K562 (cell line): ENCODE data around the gene MAML3. TPM values are rescaled to one million over a fixed set of nuclear protein-coding genes. Genes with fewer than 3 reads are reported as not detected.

Source experiments
- ATAC-seq: fragments of 200-7000 bp; cut with Tn5 transposase; 3 replicates; pipeline ENCODE4 v1.9.1; 2020; ENCODE audit warnings: moderate library complexity
- BruUV-seq: library from RNA; stranded (reverse); fragments of 400-500 nt; replicated peaks from 2 replicates; lab custom pipeline; 2021; lab: Mats Ljungman, UMichigan
- CTCF ChIA-PET: fragments of 300-600 bp; formaldehyde crosslinking; extraction: SDS; loops from one replicate; lab custom pipeline; 2021; ENCODE audit warnings: low intra/inter-chr PET ratio; lab: Yijun Ruan, JAX
- POLR2A ChIA-PET: fragments of 300-600, 350-650 bp; sonication (Branson Sonifier 250); formaldehyde crosslinking; extraction: SDS; loops from one replicate; lab custom pipeline; 2021; ENCODE audit warnings: antibody characterized with exemption, inconsistent platforms; lab: Yijun Ruan, JAX
- DNase-seq, 4 experiments: peaks; one replicate each; pipeline versions ENCODE4 v3.0.0 to v3.0.0-alpha.2; 2011 to 2018; ENCODE audit warnings: low spot score in 3 of 4, mixed read lengths in 3 of 4; ENCODE audit errors: extremely low read depth in 1 of 4
- FAIRE-seq: peaks from 2 replicates; lab custom pipeline; 2011; peaks lifted over from hg19 to GRCh38; lab: Jason Lieb, UNC
- H2AFZ ChIP-seq: 2 replicates; pipeline ENCODE4 v1.6.0; 2011; ENCODE audit warnings: low read depth, low read length, control low read depth, inconsistent platforms
- H3K27ac ChIP-seq: fragments of 200-600 bp; 3 replicates; pipeline ENCODE4 v1.8.0; 2011; ENCODE audit warnings: low read depth, mild to moderate bottlenecking, control low read depth, inconsistent platforms, low read length, moderate library complexity, mixed read lengths; ENCODE audit errors: extremely low read depth
- H3K27me3 ChIP-seq, 2 experiments: fragments of 300-600 bp in 1 of 2; 2 replicates in 1 of 2; 3 replicates in 1 of 2; pipeline versions ENCODE4 v1.6.0 to v1.8.0; 2011; ENCODE audit warnings: inconsistent platforms in 2 of 2, low read length in 2 of 2, mild to moderate bottlenecking in 1 of 2, mixed read lengths in 1 of 2, moderate library complexity in 1 of 2; ENCODE audit not compliant: control insufficient read depth in 2 of 2, insufficient read depth in 2 of 2
- H3K36me3 ChIP-seq: fragments of 300-600 bp; 3 replicates; pipeline ENCODE4 v1.8.0; 2011; ENCODE audit warnings: mild to moderate bottlenecking, low read length, inconsistent platforms; ENCODE audit not compliant: control insufficient read depth, insufficient read depth
- H3K4me1 ChIP-seq, 2 experiments: fragments of 200-600 bp in 1 of 2; replicated peaks in 1 of 2; 2 replicates in 1 of 2; 3 replicates in 1 of 2; pipeline versions ENCODE4 v1.5.1 to v1.8.0; 2011; ENCODE audit warnings: inconsistent platforms in 2 of 2, low read length in 2 of 2, mild to moderate bottlenecking in 1 of 2, mixed read lengths in 1 of 2, moderate library complexity in 1 of 2; ENCODE audit not compliant: control insufficient read depth in 2 of 2, insufficient read depth in 2 of 2
- H3K4me2 ChIP-seq: 2 replicates; pipeline ENCODE4 v1.6.1; 2011; ENCODE audit warnings: low read length, control low read depth, inconsistent platforms, mixed read lengths; ENCODE audit not compliant: insufficient read depth
- H3K4me3 ChIP-seq: fragments of 200-600 bp; sonication (generic), shearing (Covaris generic); 2 replicates; pipeline ENCODE4 v1.5.1; 2016; ENCODE audit warnings: control low read depth, inconsistent platforms
- H3K79me2 ChIP-seq: fragments of 200-600 bp; 3 replicates; pipeline ENCODE4 v1.8.0; 2011; ENCODE audit warnings: low read length, inconsistent platforms; ENCODE audit not compliant: control insufficient read depth, insufficient read depth
- H3K9ac ChIP-seq, 2 experiments: 2 replicates each; pipeline versions ENCODE4 v1.6.0 to v1.6.1; 2011; ENCODE audit warnings: low read depth in 2 of 2, low read length in 2 of 2, control low read depth in 1 of 2, inconsistent platforms in 1 of 2, mild to moderate bottlenecking in 1 of 2, mixed read lengths in 1 of 2; ENCODE audit not compliant: insufficient read depth in 1 of 2
- H3K9me1 ChIP-seq: one replicate; pipeline ENCODE4 v1.6.0; 2011; ENCODE audit warnings: inconsistent platforms, mild to moderate bottlenecking, low read length, moderate library complexity; ENCODE audit not compliant: control insufficient read depth, insufficient read depth
- H3K9me3 ChIP-seq: replicated peaks from 2 replicates; pipeline ENCODE4 v1.5.1; 2011; ENCODE audit warnings: low read depth, low read length, inconsistent platforms; ENCODE audit not compliant: control insufficient read depth, insufficient read depth
- H4K20me1 ChIP-seq: replicated peaks from 2 replicates; pipeline ENCODE4 v1.6.1; 2011; ENCODE audit warnings: low read length, inconsistent platforms, mixed read lengths; ENCODE audit not compliant: control insufficient read depth, insufficient read depth
- ARID2 ChIP-seq: fragments of 450-650 bp; IDR thresholded peaks from 2 replicates; pipeline ENCODE4 v1.6.1; 2017; ENCODE audit warnings: antibody characterized with exemption, mild to moderate bottlenecking
- BCL6 ChIP-seq: fragments of 250-450 bp; sonication (Bioruptor Pico); IDR thresholded peaks from 2 replicates; pipeline ENCODE4 v1.4.0; 2020
- BRCA1 ChIP-seq, 2 experiments: fragments of 450-650 bp in 1 of 2; sonication (generic) in 1 of 2; formaldehyde crosslinking in 1 of 2; IDR thresholded peaks; 2 replicates each; pipeline versions ENCODE4 v1.5.0 to v1.6.1; 2017 to 2020; ENCODE audit warnings: mild to moderate bottlenecking in 1 of 2, missing genetic modification reagents in 1 of 2
- HOXB6 ChIP-seq: fragments of 250-450 bp; sonication (Bioruptor Pico); IDR thresholded peaks from 2 replicates; pipeline ENCODE4 v1.5.1; 2022; ENCODE audit warnings: mild to moderate bottlenecking, borderline replicate concordance
- JUNB ChIP-seq: fragments of 450-650 bp; formaldehyde crosslinking; conservative IDR thresholded peaks from 2 replicates; pipeline ENCODE4 v1.4.0; 2020; ENCODE audit warnings: mild to moderate bottlenecking
- NFXL1 ChIP-seq: fragments of 450-650 bp; formaldehyde crosslinking; IDR thresholded peaks from 2 replicates; pipeline ENCODE4 v1.4.0; 2021; ENCODE audit warnings: mild to moderate bottlenecking
- PHF21A ChIP-seq: fragments of 450-650 bp; IDR thresholded peaks from 2 replicates; pipeline ENCODE4 v1.6.1; 2017; ENCODE audit warnings: low read depth, borderline replicate concordance
- RBFOX2 ChIP-seq: fragments of 200-400 bp; formaldehyde crosslinking; IDR thresholded peaks from 2 replicates; pipeline ENCODE4 v1.6.1; 2017; ENCODE audit warnings: low read depth, mild to moderate bottlenecking, low read length, moderate library complexity
- RNF219 ChIP-seq: fragments of 250-450 bp; sonication (Bioruptor Pico); IDR thresholded peaks from 2 replicates; pipeline ENCODE4 v1.5.0; 2022; ENCODE audit warnings: mild to moderate bottlenecking
- U2AF2 ChIP-seq: fragments of 200-400 bp; formaldehyde crosslinking; optimal IDR thresholded peaks from 2 replicates; pipeline ENCODE3; 2017; ENCODE audit warnings: low read depth, mild to moderate bottlenecking, low read length
- WGBS: fragments of 100-300 bp; shearing (Covaris generic); methylation state at CpG from one replicate; pipeline ENCODE4 v1.1.6; 2016; ENCODE audit warnings: low coverage, mixed read lengths; ENCODE audit not compliant: insufficient coverage; ENCODE audit errors: missing lambda C conversion rate; 5-methylcytosine and 5-hydroxymethylcytosine counted together
- in situ Hi-C: fragments of 300-500 bp; cut with MboI; formaldehyde crosslinking; loops from 4 replicates; pipeline ENCODE4 v1.15.0; 2018; ENCODE audit warnings: inconsistent platforms, mixed read lengths
- intact Hi-C: fragments of 100-400 bp; cut with micrococcal nuclease; formaldehyde crosslinking; loops from 2 replicates; pipeline ENCODE4 v1.14.2; 2022
- polyA plus RNA-seq, 8 experiments: library from polyadenylated mRNA; depleted of rRNA in 4 of 8; stranded (reverse) in 5 of 8; unstranded in 3 of 8; fragments of >200 nt; fragmentation: Nextera tagmentation in 2 of 8; fragmentation: Illumina TruSeq in 1 of 8; extraction: Ambion mirVana in 2 of 8; extraction: Trizol in 1 of 8; gene quantifications; 2 replicates each; pipeline versions ENCODE4 v1.2.1 to v1.2.3, GENCODE V29; 2011 to 2014; ENCODE audit warnings: inconsistent platforms in 1 of 8, missing spikeins in 1 of 8
- total RNA-seq, 7 experiments: library from RNA; depleted of rRNA in 6 of 7; stranded (reverse); fragments of >200 nt in 6 of 7; fragmentation: Illumina TruSeq in 2 of 7; extraction: Trizol in 2 of 7; gene quantifications; 2 replicates each; pipeline versions ENCODE4 v1.2.1 to v1.2.3, GENCODE V29; 2011 to 2021; ENCODE audit warnings: low replicate concordance in 1 of 7

The MAML3 gene
- total and polyA plus RNA-seq, 9 of the 15 experiments (the other 6 are each of a cell fraction or from before 2014, with no cell fraction given), result 0.01 to 0.55 (median 0.25) TPM

- no peak for DNase-seq
- H3K27ac ChIP-seq, result no peak overlapping the region
- peaks cover 6% of the 10 kb centered on the region; the same call in 1 of the 3 replicates for H3K36me3 ChIP-seq
- no peak for FAIRE-seq
- no peaks in the 10 kb centered on the region for H3K27me3 ChIP-seq
- intact Hi-C loops, result no loop called here
- CTCF ChIA-PET, result no interaction called here
- POLR2A ChIA-PET, result interaction anchor here (0.6 to 0.8 kb wide), 2 partner anchors 10 to 237 kb away, joined by 3 read pairs; no protein-coding TSS in a partner anchor
- no peaks in the 10 kb centered on the region; the same call in 1 of the 2 replicates for H4K20me1 ChIP-seq
- H3K9ac ChIP-seq, result no peak overlapping the region
- no peak overlapping the region for H3K4me2 ChIP-seq
- H2AFZ ChIP-seq, result no peak overlapping the region
- ATAC-seq, result no peak
- no peak for TF ChIP-seq NFXL1 (CRISPR knock-in tag)
- TF ChIP-seq PHF21A, result no peak
- TF ChIP-seq JUNB (CRISPR knock-in tag), result no peak
- TF ChIP-seq RNF219, result no peak
- TF ChIP-seq RBFOX2, result no peak
- TF ChIP-seq U2AF2, result no peak
- no peak for TF ChIP-seq BCL6 (CRISPR knock-in tag)
- no peak for TF ChIP-seq BRCA1 (IDR thresholded peaks at IDR 0.05)
- TF ChIP-seq BRCA1 (CRISPR knock-in tag; IDR thresholded peaks at IDR 0.05), result no peak
- no peak for TF ChIP-seq ARID2
- no peak for TF ChIP-seq HOXB6 (CRISPR knock-in tag)
- H3K4me3 ChIP-seq, result no peak overlapping the region
- in situ Hi-C loops, result no loop called here
- no TSS peak for BruUV-seq
- H3K9me3 ChIP-seq, result no peaks in the 10 kb centered on the region
- no peaks in the 10 kb centered on the region for H3K9me1 ChIP-seq
- peaks cover 3 to 20% of the 10 kb centered on the region in 2 experiments; a peak in 3 of 5 replicates for H3K4me1 ChIP-seq
- peaks cover 26% of the 10 kb centered on the region; the same call in 2 of the 3 replicates for H3K79me2 ChIP-seq
- WGBS, result 89% methylated on average over 4 of the region's 4 CpGs
Measured at GRCh38 chr4:139672732-139673131, 481.3 kb downstream of the MAML3 start.
